ENCODE data around the gene ART3.

Gene ART3

DNA sequence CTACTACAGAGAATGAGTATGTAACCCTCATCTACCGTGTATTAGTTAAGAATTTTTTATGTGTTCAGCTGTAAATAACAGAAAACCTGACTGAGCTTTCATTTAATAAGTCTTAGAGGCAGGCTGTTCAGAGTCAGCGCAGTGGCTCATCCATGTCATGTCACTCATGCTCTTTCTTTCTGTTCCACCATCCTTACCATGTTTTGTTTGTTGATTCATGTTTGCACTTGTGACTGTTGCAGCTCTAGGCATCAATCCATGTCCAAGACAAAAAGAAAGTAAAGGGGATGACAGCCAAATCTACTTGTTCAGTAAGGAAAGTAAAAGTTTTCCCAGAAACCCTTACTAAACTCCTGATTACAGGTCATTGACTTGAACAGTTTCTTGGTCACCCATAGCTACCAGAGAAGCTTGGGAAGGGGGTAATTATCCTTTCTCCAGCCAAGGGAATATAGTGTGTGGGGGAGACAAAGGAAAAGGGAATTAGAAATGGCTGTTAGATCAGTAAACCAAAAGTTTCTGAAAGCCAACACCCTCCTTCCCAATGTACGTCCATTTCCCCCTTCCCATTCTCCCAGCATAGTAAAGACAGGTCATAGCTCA lies 9.0 kb downstream of the ART3 start:
- TF ChIP-seq, protein P1, sequence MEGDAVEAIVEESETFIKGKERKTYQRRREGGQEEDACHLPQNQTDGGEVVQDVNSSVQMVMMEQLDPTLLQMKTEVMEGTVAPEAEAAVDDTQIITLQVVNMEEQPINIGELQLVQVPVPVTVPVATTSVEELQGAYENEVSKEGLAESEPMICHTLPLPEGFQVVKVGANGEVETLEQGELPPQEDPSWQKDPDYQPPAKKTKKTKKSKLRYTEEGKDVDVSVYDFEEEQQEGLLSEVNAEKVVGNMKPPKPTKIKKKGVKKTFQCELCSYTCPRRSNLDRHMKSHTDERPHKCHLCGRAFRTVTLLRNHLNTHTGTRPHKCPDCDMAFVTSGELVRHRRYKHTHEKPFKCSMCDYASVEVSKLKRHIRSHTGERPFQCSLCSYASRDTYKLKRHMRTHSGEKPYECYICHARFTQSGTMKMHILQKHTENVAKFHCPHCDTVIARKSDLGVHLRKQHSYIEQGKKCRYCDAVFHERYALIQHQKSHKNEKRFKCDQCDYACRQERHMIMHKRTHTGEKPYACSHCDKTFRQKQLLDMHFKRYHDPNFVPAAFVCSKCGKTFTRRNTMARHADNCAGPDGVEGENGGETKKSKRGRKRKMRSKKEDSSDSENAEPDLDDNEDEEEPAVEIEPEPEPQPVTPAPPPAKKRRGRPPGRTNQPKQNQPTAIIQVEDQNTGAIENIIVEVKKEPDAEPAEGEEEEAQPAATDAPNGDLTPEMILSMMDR (conservative IDR thresholded peaks at IDR 0.05; ENCODE audit: low read depth, low read length): no peak
- DNase-seq (ENCODE audit: low read depth): no peak
- H3K4me3 ChIP-seq (ENCODE audit: low read length): no peak overlapping the region

DNA sequence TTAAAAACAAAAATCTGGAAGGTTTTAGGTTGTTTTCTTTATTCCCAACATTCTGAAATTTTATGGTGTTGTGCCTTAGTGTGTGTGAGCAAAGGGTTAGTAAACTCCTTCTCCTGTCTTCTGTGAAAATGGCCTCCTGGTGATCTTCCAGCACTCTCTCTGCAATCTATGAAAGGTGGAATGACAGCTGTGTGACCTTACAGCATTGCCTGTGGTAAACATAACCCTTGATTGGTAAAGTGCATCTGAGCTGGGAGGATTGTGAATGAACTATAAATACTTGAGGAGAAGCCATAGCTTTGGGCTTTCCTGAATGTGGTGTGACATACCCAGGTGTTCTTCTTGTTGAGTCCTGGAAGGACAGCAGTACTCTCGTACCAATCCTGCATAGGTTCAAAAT lies 10.0 kb downstream of the ART3 start:
- no peak overlapping the region for H3K4me3 ChIP-seq (ENCODE audit: low read length)
- no peak for DNase-seq (ENCODE audit: low read depth)
- TF ChIP-seq, protein P1 (conservative IDR thresholded peaks at IDR 0.05; ENCODE audit: low read depth, low read length): no peak

DNA sequence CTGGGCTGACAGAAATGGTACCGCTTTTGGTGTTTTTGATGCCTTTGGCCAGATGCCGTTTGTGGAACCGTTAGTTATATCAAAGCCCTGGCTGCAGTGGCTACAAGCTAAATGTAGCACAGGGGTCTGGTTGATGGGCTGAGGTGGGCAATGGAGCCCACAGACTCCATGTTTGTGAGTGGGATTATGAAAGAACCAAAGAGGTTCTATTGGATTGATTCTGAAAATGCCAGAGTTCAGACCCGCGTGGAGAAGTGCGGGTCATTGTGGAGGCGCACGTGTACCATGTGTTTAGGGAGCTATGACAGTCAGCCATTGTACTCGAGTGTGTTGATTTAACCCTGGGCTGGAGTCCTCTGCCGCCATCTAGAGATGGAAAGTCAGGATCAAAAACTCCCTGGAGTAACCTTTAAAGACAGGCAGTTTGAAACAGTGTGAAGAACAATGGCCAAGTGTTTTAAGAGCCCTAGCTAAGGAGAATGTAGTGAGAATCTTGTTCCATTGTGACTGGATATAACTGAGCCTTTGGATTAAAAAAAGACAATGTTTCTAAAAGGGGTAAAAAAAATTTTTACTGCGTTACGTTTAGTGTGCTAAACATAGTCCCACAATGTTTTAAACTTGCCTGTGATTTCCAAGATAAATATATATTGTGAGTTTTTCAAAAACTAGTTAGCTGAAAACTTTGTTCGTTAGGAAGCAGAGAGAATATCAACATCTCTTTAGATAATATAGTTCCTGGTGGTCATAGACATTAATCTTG lies 12.7 kb downstream of the ART3 start:
- TF ChIP-seq, protein P1 (conservative IDR thresholded peaks at IDR 0.05; ENCODE audit: low read depth, low read length): peak; percentile 78
- H3K4me3 ChIP-seq (ENCODE audit: low read length): no peak overlapping the region
- DNase-seq (ENCODE audit: low read depth): peak; percentile 38

DNA sequence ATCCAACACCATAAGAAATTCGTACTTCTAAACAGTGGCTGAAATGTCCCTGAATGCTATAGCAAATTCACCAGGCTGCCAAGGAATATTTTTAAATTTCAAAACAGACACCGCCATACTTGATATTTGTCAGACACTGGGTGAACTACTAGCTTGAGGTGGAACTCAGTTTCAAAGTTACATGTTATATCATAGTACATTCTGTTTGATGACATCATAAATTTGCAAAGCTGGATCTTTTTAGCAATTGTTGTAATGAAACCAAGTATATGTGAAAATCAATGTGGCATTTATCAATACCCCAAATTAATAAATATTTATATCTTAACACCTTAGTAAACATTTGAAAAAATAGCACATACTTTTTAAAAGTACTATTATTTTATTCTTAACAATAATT lies 14.2 kb downstream of the ART3 start:
- no peak overlapping the region for H3K4me3 ChIP-seq (ENCODE audit: low read length)
- TF ChIP-seq, protein P1 (conservative IDR thresholded peaks at IDR 0.05; ENCODE audit: low read depth, low read length): no peak
- no peak for DNase-seq (ENCODE audit: low read depth)

DNA sequence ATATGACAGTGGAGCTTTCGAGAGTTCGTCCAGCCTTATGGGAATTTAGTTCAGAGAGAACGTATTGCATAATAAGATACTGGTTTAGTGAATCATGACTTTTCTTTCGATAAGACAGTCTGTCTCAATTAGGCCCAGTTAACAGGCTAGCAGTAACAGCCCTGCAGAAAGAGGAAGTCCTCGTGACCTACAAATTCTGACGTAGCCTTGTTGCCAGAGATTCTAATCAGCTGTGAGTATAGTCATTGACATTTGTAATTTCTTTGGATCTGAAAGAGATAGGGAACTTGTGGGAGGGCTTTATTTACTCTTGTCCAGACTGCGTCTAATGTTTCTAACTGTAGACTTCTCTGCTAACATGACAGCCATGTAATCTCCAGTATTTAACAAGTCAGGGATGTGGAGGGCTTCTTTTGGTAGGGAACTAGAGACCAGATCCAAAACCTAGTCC lies 15.8 kb downstream of the ART3 start:
- no peak overlapping the region for H3K4me3 ChIP-seq (ENCODE audit: low read length)
- TF ChIP-seq, protein P1 (conservative IDR thresholded peaks at IDR 0.05; ENCODE audit: low read depth, low read length): no peak
- DNase-seq (ENCODE audit: low read depth): peak; percentile 79

GRCh38 chr4:76091052-76091451 lies 16.5 kb downstream of the ART3 start:
- H3K4me3 ChIP-seq (ENCODE audit: low read length): no peak overlapping the region
- DNase-seq (ENCODE audit: low read depth): no peak

More at GRCh38 chr4:76091052-76091451, 16.5 kb downstream of the ART3 start:
- TF ChIP-seq, protein P1 (conservative IDR thresholded peaks at IDR 0.05; ENCODE audit: low read depth, low read length): no peak

Measured in retinal pigment epithelial cell (primary cell).